GM10847 (cell line): ENCODE data around the gene MATR3.

Source experiments
- POLR2A ChIP-seq: IDR thresholded peaks from 2 replicates; pipeline ENCODE4 v1.6.1; 2011; ENCODE audit not compliant: insufficient read length; ENCODE audit errors: extremely low read depth

The MATR3 gene

GRCh38 chr5:139344177-139344576 is 50.6 kb downstream of the MATR3 start:
- no peak for TF ChIP-seq POLR2A

GRCh38 chr5:139354186-139354585 is 60.6 kb downstream of the MATR3 start:
- no peak for TF ChIP-seq POLR2A

GRCh38 chr5:139358064-139358463 is 64.5 kb downstream of the MATR3 start:
- no peak for TF ChIP-seq POLR2A

- no peak for TF ChIP-seq POLR2A
These were observed 66.8 kb downstream of the MATR3 start for GRCh38 chr5:139360384-139360783.

- TF ChIP-seq POLR2A, result no peak
These were observed 68.4 kb downstream of the MATR3 start for GRCh38 chr5:139361835-139362429.

- TF ChIP-seq POLR2A, result no peak
These were observed 70.4 kb downstream of the MATR3 start for GRCh38 chr5:139363937-139364336.

GRCh38 chr5:139364466-139364865 is 70.9 kb downstream of the MATR3 start:
- TF ChIP-seq POLR2A, result no peak

- TF ChIP-seq POLR2A, result no peak
These were observed 75.1 kb downstream of the MATR3 start for GRCh38 chr5:139368613-139369012.

- no peak for TF ChIP-seq POLR2A
These were observed 75.6 kb downstream of the MATR3 start for GRCh38 chr5:139369181-139369580.

- TF ChIP-seq POLR2A, result no peak
These were observed 78.2 kb downstream of the MATR3 start for GRCh38 chr5:139371482-139372435.

- no peak for TF ChIP-seq POLR2A
These were observed 81.4 kb downstream of the MATR3 start for GRCh38 chr5:139374909-139375308.

GRCh38 chr5:139376364-139376763 is 82.8 kb downstream of the MATR3 start:
- TF ChIP-seq POLR2A, result no peak

GRCh38 chr5:139377226-139377625 is 83.7 kb downstream of the MATR3 start:
- no peak for TF ChIP-seq POLR2A

GRCh38 chr5:139378101-139378825 is 84.7 kb downstream of the MATR3 start:
- no peak for TF ChIP-seq POLR2A

GRCh38 chr5:139378941-139379361 is 85.4 kb downstream of the MATR3 start:
- TF ChIP-seq POLR2A, result no peak

GRCh38 chr5:139379626-139380449 is 86.3 kb downstream of the MATR3 start:
- TF ChIP-seq POLR2A, result no peak
